Brain microvascular endothelial cell (primary cell): Measurements from ENCODE around the gene GPC5.

Experiments used
- DNase-seq: peaks from one replicate; pipeline ENCODE4 v3.0.0-alpha.2; 2020
- H3K27ac ChIP-seq: fragments of 250-450 bp; sonication (Bioruptor Pico); 2 replicates; pipeline ENCODE4 v1.5.1; 2020; ENCODE audit warnings: mild to moderate bottlenecking, moderate library complexity
- H3K27me3 ChIP-seq: fragments of 250-450 bp; sonication (Bioruptor Pico); replicated peaks from 2 replicates; pipeline ENCODE4 v1.5.1; 2020; ENCODE audit warnings: mild to moderate bottlenecking
- H3K36me3 ChIP-seq: fragments of 250-450 bp; sonication (Bioruptor Pico); replicated peaks from 2 replicates; pipeline ENCODE4 v1.5.1; 2020; ENCODE audit warnings: mild to moderate bottlenecking
- H3K4me3 ChIP-seq: 2 replicates; pipeline ENCODE4 v1.5.1; 2011; ENCODE audit warnings: low read depth, mild to moderate bottlenecking, control low read depth, low read length, moderate library complexity
- CTCF ChIP-seq: IDR thresholded peaks from 2 replicates; pipeline ENCODE4 v1.5.1; 2011; ENCODE audit warnings: low read depth, mild to moderate bottlenecking, moderate library complexity, low read length, control low read depth, inconsistent platforms; ENCODE audit errors: missing control alignments
- in situ Hi-C: cut with HindIII; loops from 2 replicates; pipeline ENCODE4 v1.10.0; 2017; ENCODE audit warnings: low sequenced_read_pairs, low pct_ligation_motif_present

GPC5 gene

GRCh38 chr13:91576590-91576989 lies 178.2 kb downstream of the GPC5 start:
- no peaks in the 10 kb centered on the region for H3K27me3 ChIP-seq
- TF ChIP-seq CTCF: peak; percentile 50
- H3K4me3 ChIP-seq: no peak overlapping the region
- no peak for DNase-seq
- in situ Hi-C loops: no loop called here
- H3K36me3 ChIP-seq: no peaks in the 10 kb centered on the region
- no peak overlapping the region for H3K27ac ChIP-seq

- Histone ChIP-seq H3K27ac (no peak overlapping the region), H3K4me3 (no peak overlapping the region), H3K36me3 (no peaks in the 10 kb centered on the region), H3K27me3 (no peaks in the 10 kb centered on the region)
- DNase-seq: no peak
- in situ Hi-C loops: no loop called here
- no peak for TF ChIP-seq CTCF
Observed at GRCh38 chr13:91579320-91579719, 180.9 kb downstream of the GPC5 start.

GRCh38 chr13:91580749-91581148 lies 182.3 kb downstream of the GPC5 start:
- no peaks in the 10 kb centered on the region for H3K36me3 ChIP-seq
- TF ChIP-seq CTCF: no peak
- no peak for DNase-seq
- in situ Hi-C loops: no loop called here
- H3K27ac ChIP-seq: no peak overlapping the region
- no peak overlapping the region for H3K4me3 ChIP-seq
- no peaks in the 10 kb centered on the region for H3K27me3 ChIP-seq

GRCh38 chr13:91586609-91587008 lies 188.2 kb downstream of the GPC5 start:
- no peak for DNase-seq
- in situ Hi-C loops: no loop called here
- no peak for TF ChIP-seq CTCF
- H3K27me3 ChIP-seq: no peaks in the 10 kb centered on the region
- H3K36me3 ChIP-seq: no peaks in the 10 kb centered on the region
- H3K27ac ChIP-seq: no peak overlapping the region
- no peak overlapping the region for H3K4me3 ChIP-seq

GRCh38 chr13:91588541-91588940 lies 190.1 kb downstream of the GPC5 start:
- no peaks in the 10 kb centered on the region for H3K27me3 ChIP-seq
- in situ Hi-C loops: no loop called here
- TF ChIP-seq CTCF: no peak

More at GRCh38 chr13:91588541-91588940, 190.1 kb downstream of the GPC5 start:
- H3K27ac ChIP-seq: no peak overlapping the region
- H3K36me3 ChIP-seq: no peaks in the 10 kb centered on the region
- no peak for DNase-seq
- H3K4me3 ChIP-seq: no peak overlapping the region
